ENCODE results near the gene ZNF219. TPM values are rescaled to one million over a fixed set of nuclear protein-coding genes. Genes with fewer than 3 reads are reported as not detected.
A peak's percentile ranks its signal among the peaks of the same experiment; 100 is the strongest.

The ZNF219 gene
- total RNA-seq, 1 donor from 2014 or later: 25.2 TPM

GRCh38 chr14:21098892-21099595, 589 bp upstream of the ZNF219 start:
- peak overlapping the region; percentile 76 for H3K4me3 Mint-ChIP-seq (ENCODE audit: unreplicated experiment)
- peak overlapping the region; percentile 57 for H3K27ac Mint-ChIP-seq (ENCODE audit: unreplicated experiment)

GRCh38 chr14:21097636-21098075, 799 bp downstream of the ZNF219 start:
- Mint-ChIP-seq H3K36me3 (ENCODE audit: unreplicated experiment) (no peaks in the 10 kb centered on the region), H3K4me1 (ENCODE audit: unreplicated experiment) (peaks cover 42% of the 10 kb centered on the region), H3K4me3 (ENCODE audit: unreplicated experiment) (peak overlapping the region; percentile 72), H3K9me3 (ENCODE audit: unreplicated experiment) (no peaks in the 10 kb centered on the region), H3K27me3 (ENCODE audit: unreplicated experiment) (no peaks in the 10 kb centered on the region), H3K27ac (ENCODE audit: unreplicated experiment) (peak overlapping the region; percentile 83)
- TF ChIP-seq CTCF (IDR thresholded peaks at IDR 0.05): no peak
- no peak for DNase-seq (ENCODE audit: extremely low spot score, unreplicated experiment)

More at GRCh38 chr14:21098892-21099595, 589 bp upstream of the ZNF219 start:
- no peaks in the 10 kb centered on the region for H3K9me3 Mint-ChIP-seq (ENCODE audit: unreplicated experiment)
- DNase-seq (ENCODE audit: extremely low spot score, unreplicated experiment): no peak
- TF ChIP-seq CTCF (IDR thresholded peaks at IDR 0.05): no peak
- peaks cover 43% of the 10 kb centered on the region for H3K4me1 Mint-ChIP-seq (ENCODE audit: unreplicated experiment)
- no peaks in the 10 kb centered on the region for H3K36me3 Mint-ChIP-seq (ENCODE audit: unreplicated experiment)
- no peaks in the 10 kb centered on the region for H3K27me3 Mint-ChIP-seq (ENCODE audit: unreplicated experiment)

GRCh38 chr14:21096978-21097635, 1.3 kb downstream of the ZNF219 start:
- DNase-seq (ENCODE audit: extremely low spot score, unreplicated experiment): no peak
- Mint-ChIP-seq H3K4me3 (ENCODE audit: unreplicated experiment) (peak overlapping the region; percentile 72), H3K36me3 (ENCODE audit: unreplicated experiment) (peaks cover 2% of the 10 kb centered on the region), H3K4me1 (ENCODE audit: unreplicated experiment) (peaks cover 40% of the 10 kb centered on the region), H3K27ac (ENCODE audit: unreplicated experiment) (peak overlapping the region; percentile 83), H3K27me3 (ENCODE audit: unreplicated experiment) (no peaks in the 10 kb centered on the region), H3K9me3 (ENCODE audit: unreplicated experiment) (no peaks in the 10 kb centered on the region)
- no peak for TF ChIP-seq CTCF (IDR thresholded peaks at IDR 0.05)

GRCh38 chr14:21096438-21096837, 2.0 kb downstream of the ZNF219 start:
- Mint-ChIP-seq H3K27ac (ENCODE audit: unreplicated experiment) (peak overlapping the region; percentile 38), H3K36me3 (ENCODE audit: unreplicated experiment) (peaks cover 4% of the 10 kb centered on the region), H3K9me3 (ENCODE audit: unreplicated experiment) (no peaks in the 10 kb centered on the region), H3K27me3 (ENCODE audit: unreplicated experiment) (no peaks in the 10 kb centered on the region), H3K4me1 (ENCODE audit: unreplicated experiment) (peaks cover 40% of the 10 kb centered on the region), H3K4me3 (ENCODE audit: unreplicated experiment) (no peak overlapping the region)
- no peak for DNase-seq (ENCODE audit: extremely low spot score, unreplicated experiment)
- TF ChIP-seq CTCF (IDR thresholded peaks at IDR 0.05): no peak
